ENCODE results near the gene OMD. TPM values are rescaled to one million over a fixed set of nuclear protein-coding genes. Genes with fewer than 3 reads are reported as not detected.
A peak's percentile ranks its signal among the peaks of the same experiment; 100 is the strongest.
"Not testable (repeated sequence)": the region's sequence is repeated elsewhere in the genome, so short reads cannot be mapped to it uniquely, and the experiment has no call there.

Gene OMD
- total RNA-seq, 1 experiment from 2014 or later, result 0.14 TPM

DNA sequence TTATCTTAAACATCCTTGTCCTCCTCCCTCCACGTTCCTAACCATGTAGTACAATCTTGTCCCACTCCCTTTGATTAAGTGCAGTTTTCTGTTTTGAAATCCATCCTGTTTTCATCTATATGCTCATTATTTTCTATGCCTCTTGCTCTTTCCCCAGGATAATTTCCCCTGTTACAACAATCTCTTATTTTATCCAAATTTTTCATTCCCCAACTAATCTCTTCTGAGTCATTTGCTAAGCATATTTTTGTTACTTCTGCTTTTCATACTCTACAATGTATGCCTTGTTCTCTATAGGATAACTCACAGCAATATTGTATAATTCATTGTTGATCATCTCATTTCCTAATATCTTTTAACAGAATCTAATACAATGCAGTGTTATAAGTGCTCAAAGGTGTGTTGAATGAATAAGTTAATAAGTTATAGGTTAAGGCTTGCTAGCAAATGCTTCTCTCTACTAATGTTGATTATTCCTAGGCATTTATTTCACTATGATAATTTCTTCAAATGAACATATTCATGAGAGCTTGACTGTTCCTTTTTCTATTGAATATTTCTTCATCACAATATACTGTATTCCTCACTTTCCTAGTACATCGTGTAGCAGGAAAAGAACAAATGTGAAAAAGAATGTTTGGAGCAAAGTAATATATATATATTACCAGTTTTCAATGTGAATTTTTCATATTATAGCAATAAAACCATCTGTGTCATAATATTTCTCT, 1.5 kb downstream of the OMD start:
- CTCF ChIA-PET, result no interaction called here
- Mint-ChIP-seq H3K27me3 (ENCODE audit: unreplicated experiment) (no peaks in the 10 kb centered on the region), H3K27ac (ENCODE audit: unreplicated experiment) (peak overlapping the region; percentile 35), H3K4me3 (ENCODE audit: low read depth, unreplicated experiment) (no peak overlapping the region), H3K36me3 (ENCODE audit: insufficient read depth, unreplicated experiment) (no peaks in the 10 kb centered on the region), H3K4me1 (ENCODE audit: low read depth, unreplicated experiment) (peaks cover 30% of the 10 kb centered on the region), H3K9me3 (ENCODE audit: low read depth, unreplicated experiment) (no peaks in the 10 kb centered on the region)
- TF ChIP-seq, protein P1, sequence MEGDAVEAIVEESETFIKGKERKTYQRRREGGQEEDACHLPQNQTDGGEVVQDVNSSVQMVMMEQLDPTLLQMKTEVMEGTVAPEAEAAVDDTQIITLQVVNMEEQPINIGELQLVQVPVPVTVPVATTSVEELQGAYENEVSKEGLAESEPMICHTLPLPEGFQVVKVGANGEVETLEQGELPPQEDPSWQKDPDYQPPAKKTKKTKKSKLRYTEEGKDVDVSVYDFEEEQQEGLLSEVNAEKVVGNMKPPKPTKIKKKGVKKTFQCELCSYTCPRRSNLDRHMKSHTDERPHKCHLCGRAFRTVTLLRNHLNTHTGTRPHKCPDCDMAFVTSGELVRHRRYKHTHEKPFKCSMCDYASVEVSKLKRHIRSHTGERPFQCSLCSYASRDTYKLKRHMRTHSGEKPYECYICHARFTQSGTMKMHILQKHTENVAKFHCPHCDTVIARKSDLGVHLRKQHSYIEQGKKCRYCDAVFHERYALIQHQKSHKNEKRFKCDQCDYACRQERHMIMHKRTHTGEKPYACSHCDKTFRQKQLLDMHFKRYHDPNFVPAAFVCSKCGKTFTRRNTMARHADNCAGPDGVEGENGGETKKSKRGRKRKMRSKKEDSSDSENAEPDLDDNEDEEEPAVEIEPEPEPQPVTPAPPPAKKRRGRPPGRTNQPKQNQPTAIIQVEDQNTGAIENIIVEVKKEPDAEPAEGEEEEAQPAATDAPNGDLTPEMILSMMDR (IDR thresholded peaks at IDR 0.05; ENCODE audit: unreplicated experiment), result no peak
- BruUV-seq (replicated peaks), result no TSS peak
- no peak for DNase-seq
- intact Hi-C loops (cut with micrococcal nuclease; ENCODE audit: unreplicated experiment), result no loop called here

DNA sequence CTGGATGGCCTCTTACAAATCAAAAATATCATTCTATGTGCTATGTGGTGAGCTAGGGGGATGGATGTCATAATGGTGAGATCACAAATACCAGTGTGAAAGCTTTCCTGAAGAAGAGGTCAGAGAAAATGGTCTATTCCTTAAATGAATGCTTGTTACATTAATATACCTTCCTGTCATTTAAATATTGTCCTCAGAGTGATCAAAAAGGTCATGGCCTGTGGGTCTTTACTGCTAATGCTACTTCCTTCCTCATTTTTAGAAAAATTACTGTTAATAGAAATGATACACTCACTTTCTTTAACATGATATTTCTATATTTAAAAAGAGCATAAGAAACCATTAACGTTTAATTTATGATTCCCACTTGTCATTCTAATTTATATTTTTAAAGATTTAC, 9.7 kb downstream of the OMD start:
- BruUV-seq (replicated peaks), result no TSS peak
- DNase-seq, result no peak
- Mint-ChIP-seq H3K36me3 (ENCODE audit: insufficient read depth, unreplicated experiment) (no peaks in the 10 kb centered on the region), H3K27ac (ENCODE audit: unreplicated experiment) (no peak overlapping the region), H3K9me3 (ENCODE audit: low read depth, unreplicated experiment) (no peaks in the 10 kb centered on the region), H3K27me3 (ENCODE audit: unreplicated experiment) (no peaks in the 10 kb centered on the region), H3K4me3 (ENCODE audit: low read depth, unreplicated experiment) (no peak overlapping the region), H3K4me1 (ENCODE audit: low read depth, unreplicated experiment) (no peaks in the 10 kb centered on the region)
- intact Hi-C loops (cut with micrococcal nuclease; ENCODE audit: unreplicated experiment), result no loop called here
- CTCF ChIA-PET, result no interaction called here
- TF ChIP-seq, protein P1 (IDR thresholded peaks at IDR 0.05; ENCODE audit: unreplicated experiment), result no peak

DNA sequence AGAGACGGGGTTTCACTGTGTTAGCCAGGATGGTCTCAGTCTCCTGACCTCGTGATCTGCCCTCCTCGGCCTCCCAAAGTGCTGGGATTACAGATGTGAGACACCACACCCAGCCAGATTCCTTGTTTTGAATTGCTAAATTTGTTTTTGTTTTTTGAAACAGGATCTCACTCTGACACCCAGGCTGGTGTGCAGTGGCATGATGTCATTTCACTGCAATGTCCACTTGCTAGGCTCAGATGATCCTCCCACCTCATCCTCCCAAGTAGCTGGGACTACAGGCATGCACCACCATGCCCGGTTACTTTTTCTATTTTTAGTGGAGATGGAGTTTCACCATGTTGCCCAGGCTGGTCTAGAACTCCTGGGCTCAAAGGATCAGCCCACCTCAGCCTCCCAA, 13.1 kb downstream of the OMD start:
- H3K27ac Mint-ChIP-seq (ENCODE audit: unreplicated experiment), result not testable (repeated sequence)

DNA sequence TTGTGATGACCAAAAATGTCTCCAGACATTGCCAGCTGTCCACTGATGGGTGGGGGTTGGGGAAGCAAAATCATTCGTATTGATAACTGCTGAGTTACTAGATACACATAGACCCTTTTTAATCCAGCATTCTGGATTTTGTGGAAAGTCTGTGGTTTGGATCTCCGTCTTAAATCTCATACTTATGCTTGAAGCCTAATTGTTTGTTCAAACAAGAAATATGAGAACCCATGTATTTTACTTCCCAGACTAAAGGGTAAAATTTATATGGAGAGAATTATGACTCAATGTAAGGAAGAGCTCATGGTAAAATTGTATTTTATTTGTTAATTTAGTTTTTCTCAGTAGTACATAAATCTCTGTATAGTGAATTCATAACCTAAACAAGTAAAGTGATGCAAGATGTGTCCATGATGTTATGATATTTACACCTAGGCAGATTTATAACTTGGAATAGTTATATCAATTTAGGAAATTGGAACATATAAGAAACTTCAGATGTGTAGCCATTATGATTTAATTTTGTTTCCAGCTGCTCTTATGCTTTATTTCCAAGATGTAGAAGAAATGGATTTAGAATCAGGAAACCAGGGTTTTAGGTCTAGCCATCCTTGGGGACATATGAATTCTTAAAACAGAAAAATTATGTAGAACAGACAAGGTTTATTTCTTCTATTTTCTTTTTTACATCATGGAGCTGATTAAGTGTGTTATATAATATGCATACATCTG, 15.4 kb downstream of the OMD start:
- Mint-ChIP-seq H3K27ac (ENCODE audit: unreplicated experiment) (no peak overlapping the region), H3K27me3 (ENCODE audit: unreplicated experiment) (no peaks in the 10 kb centered on the region), H3K4me1 (ENCODE audit: low read depth, unreplicated experiment) (no peaks in the 10 kb centered on the region), H3K36me3 (ENCODE audit: insufficient read depth, unreplicated experiment) (no peaks in the 10 kb centered on the region), H3K9me3 (ENCODE audit: low read depth, unreplicated experiment) (no peaks in the 10 kb centered on the region), H3K4me3 (ENCODE audit: low read depth, unreplicated experiment) (no peak overlapping the region)
- no peak for DNase-seq
- no TSS peak for BruUV-seq (replicated peaks)
- TF ChIP-seq, protein P1 (IDR thresholded peaks at IDR 0.05; ENCODE audit: unreplicated experiment), result no peak
- CTCF ChIA-PET, result interaction anchor here (0.6 kb wide), 1 partner anchor 224 kb away, joined by 3 read pairs; no protein-coding TSS in a partner anchor
- intact Hi-C loops (cut with micrococcal nuclease; ENCODE audit: unreplicated experiment), result no loop called here

More for the DNA sequence above, 13.1 kb downstream of the OMD start:
- CTCF ChIA-PET; DNase-seq; intact Hi-C loops (cut with micrococcal nuclease; ENCODE audit: unreplicated experiment); BruUV-seq (replicated peaks); H3K4me3 Mint-ChIP-seq (ENCODE audit: low read depth, unreplicated experiment); H3K4me1 Mint-ChIP-seq (ENCODE audit: low read depth, unreplicated experiment); H3K27me3 Mint-ChIP-seq (ENCODE audit: unreplicated experiment); H3K9me3 Mint-ChIP-seq (ENCODE audit: low read depth, unreplicated experiment); H3K36me3 Mint-ChIP-seq (ENCODE audit: insufficient read depth, unreplicated experiment): not testable (repeated sequence)

DNA sequence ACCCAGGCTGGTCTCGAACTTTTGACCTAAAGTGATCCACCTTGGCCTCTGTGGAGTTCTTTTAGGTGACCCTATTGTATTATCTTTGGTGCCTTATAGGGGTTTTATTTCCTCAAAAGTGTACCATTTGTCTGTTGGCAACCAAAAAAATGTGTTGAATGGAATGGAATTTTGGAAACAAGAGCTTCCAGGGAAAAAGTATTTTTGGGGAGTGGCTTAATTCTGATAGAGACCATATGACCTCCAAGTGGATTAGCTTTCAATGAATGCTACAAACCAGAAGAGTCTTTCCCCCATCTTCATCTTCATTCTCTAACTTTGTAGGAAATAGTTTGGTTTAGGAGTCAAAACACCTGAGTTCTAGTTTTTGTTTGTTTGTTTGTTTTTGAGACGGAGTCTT, 16.5 kb downstream of the OMD start:
- Mint-ChIP-seq H3K27ac (ENCODE audit: unreplicated experiment) (no peak overlapping the region), H3K27me3 (ENCODE audit: unreplicated experiment) (no peaks in the 10 kb centered on the region), H3K9me3 (ENCODE audit: low read depth, unreplicated experiment) (no peaks in the 10 kb centered on the region), H3K4me1 (ENCODE audit: low read depth, unreplicated experiment) (no peaks in the 10 kb centered on the region), H3K4me3 (ENCODE audit: low read depth, unreplicated experiment) (no peak overlapping the region), H3K36me3 (ENCODE audit: insufficient read depth, unreplicated experiment) (no peaks in the 10 kb centered on the region)
- no peak for DNase-seq
- BruUV-seq (replicated peaks), result no TSS peak
- TF ChIP-seq, protein P1 (IDR thresholded peaks at IDR 0.05; ENCODE audit: unreplicated experiment), result no peak
- CTCF ChIA-PET, result interaction anchor here (1.0 kb wide), 1 partner anchor 8 kb away, joined by 3 read pairs; no protein-coding TSS in a partner anchor
- intact Hi-C loops (cut with micrococcal nuclease; ENCODE audit: unreplicated experiment), result no loop called here

All from Calu3 (cell line).